GM12891 (cell line): ENCODE results near the gene THUMPD1.
"Not testable (repeated sequence)": the region's sequence is repeated elsewhere in the genome, so short reads cannot be mapped to it uniquely, and the experiment has no call there.

Source experiments
- DNase-seq: peaks from one replicate; pipeline ENCODE4 v3.0.0; 2011; ENCODE audit warnings: low spot score; ENCODE audit not compliant: insufficient read length
- FAIRE-seq: peaks from 2 replicates; lab custom pipeline; 2011; peaks lifted over from hg19 to GRCh38; lab: Jason Lieb, UNC
- PAX5 ChIP-seq: IDR thresholded peaks from 2 replicates; pipeline ENCODE4 v1.6.1; 2011; ENCODE audit warnings: low read length, moderate library complexity, mild to moderate bottlenecking; ENCODE audit not compliant: insufficient read depth, severe bottlenecking
- POLR2A ChIP-seq: IDR thresholded peaks from 2 replicates; pipeline ENCODE4 v1.6.1; 2011; ENCODE audit warnings: low read depth, low read length, control low read depth
- POLR2AphosphoS5 ChIP-seq: IDR thresholded peaks from 2 replicates; pipeline ENCODE4 v1.6.1; 2011; ENCODE audit warnings: low read depth, low read length, control low read depth
- POU2F2 ChIP-seq: IDR thresholded peaks from 2 replicates; pipeline ENCODE4 v1.6.1; 2011; ENCODE audit warnings: low read depth, mild to moderate bottlenecking, control low read depth, low read length, moderate library complexity
- SPI1 ChIP-seq: IDR thresholded peaks from 2 replicates; pipeline ENCODE4 v1.6.1; 2011; ENCODE audit warnings: low read depth, low read length, control low read depth
- TAF1 ChIP-seq: IDR thresholded peaks from 2 replicates; pipeline ENCODE4 v1.6.1; 2011; ENCODE audit warnings: low read depth, low read length, control low read depth

The THUMPD1 gene

GRCh38 chr16:20704281-20704680, 37.3 kb downstream of the THUMPD1 start:
- FAIRE-seq (no peak), DNase-seq (no peak)
- TF ChIP-seq POLR2AphosphoS5 (no peak), POLR2A (no peak), PAX5 (no peak), SPI1 (no peak), POU2F2 (no peak), TAF1 (no peak)

GRCh38 chr16:20701692-20702091, 39.9 kb downstream of the THUMPD1 start:
- not testable (repeated sequence) for DNase-seq, FAIRE-seq

GRCh38 chr16:20696618-20697017, 45.0 kb downstream of the THUMPD1 start:
- TF ChIP-seq PAX5 (no peak), POLR2AphosphoS5 (no peak), TAF1 (no peak), POU2F2 (no peak), SPI1 (no peak), POLR2A (no peak)
- DNase-seq (no peak), FAIRE-seq (no peak)

- no peak for FAIRE-seq
- no peak for DNase-seq
- TF ChIP-seq POU2F2 (no peak), POLR2AphosphoS5 (no peak), POLR2A (no peak), TAF1 (no peak), PAX5 (no peak), SPI1 (no peak)
Measured at GRCh38 chr16:20695024-20695423, 46.6 kb downstream of the THUMPD1 start.

- not testable (repeated sequence) for DNase-seq, FAIRE-seq
Measured at GRCh38 chr16:20694096-20694495, 47.5 kb downstream of the THUMPD1 start.

GRCh38 chr16:20689668-20690067, 52.0 kb downstream of the THUMPD1 start:
- no peak for FAIRE-seq
- no peak for DNase-seq
- no peak for TF ChIP-seq POU2F2
- no peak for TF ChIP-seq POLR2AphosphoS5
- TF ChIP-seq PAX5 = no peak
- no peak for TF ChIP-seq POLR2A
- TF ChIP-seq TAF1 = no peak
- no peak for TF ChIP-seq SPI1

GRCh38 chr16:20683812-20684211, 57.8 kb downstream of the THUMPD1 start:
- TF ChIP-seq POLR2A = no peak
- TF ChIP-seq SPI1 = no peak
- no peak for TF ChIP-seq POLR2AphosphoS5
- no peak for TF ChIP-seq PAX5
- no peak for TF ChIP-seq POU2F2
- no peak for TF ChIP-seq TAF1
- DNase-seq (no peak), FAIRE-seq (no peak)
